GM19324 (cell line): ENCODE measurements around the gene SLC16A5.
"Not testable (repeated sequence)": the region's sequence is repeated elsewhere in the genome, so short reads cannot be mapped to it uniquely, and the experiment has no call there.

ENCODE experiments used
- ATAC-seq: cut with Tn5 transposase; IDR thresholded peaks from one replicate; pipeline ENCODE4 v1.9.1; 2021; ENCODE audit warnings: mild to moderate bottlenecking, moderate library complexity; ENCODE audit not compliant: unreplicated experiment, low FRiP score

The SLC16A5 gene, protein sequence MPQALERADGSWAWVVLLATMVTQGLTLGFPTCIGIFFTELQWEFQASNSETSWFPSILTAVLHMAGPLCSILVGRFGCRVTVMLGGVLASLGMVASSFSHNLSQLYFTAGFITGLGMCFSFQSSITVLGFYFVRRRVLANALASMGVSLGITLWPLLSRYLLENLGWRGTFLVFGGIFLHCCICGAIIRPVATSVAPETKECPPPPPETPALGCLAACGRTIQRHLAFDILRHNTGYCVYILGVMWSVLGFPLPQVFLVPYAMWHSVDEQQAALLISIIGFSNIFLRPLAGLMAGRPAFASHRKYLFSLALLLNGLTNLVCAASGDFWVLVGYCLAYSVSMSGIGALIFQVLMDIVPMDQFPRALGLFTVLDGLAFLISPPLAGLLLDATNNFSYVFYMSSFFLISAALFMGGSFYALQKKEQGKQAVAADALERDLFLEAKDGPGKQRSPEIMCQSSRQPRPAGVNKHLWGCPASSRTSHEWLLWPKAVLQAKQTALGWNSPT

GRCh38 chr17:75087558-75088453, at the start of gene SLC16A5:
Gene SLC16A5, plus strand, starts transcription at chr17:75087954. Its CDS starts 5,683 bp downstream, at chr17:75093637.
- ATAC-seq = no peak

- no peak for ATAC-seq
Observed at GRCh38 chr17:75039238-75039637, 48.5 kb upstream of the SLC16A5 start.

- no peak for ATAC-seq
Observed at GRCh38 chr17:75041656-75042280, 46.0 kb upstream of the SLC16A5 start.

- ATAC-seq = not testable (repeated sequence)
Observed at GRCh38 chr17:75043789-75044188, 44.0 kb upstream of the SLC16A5 start.

GRCh38 chr17:75044716-75045115, 43.0 kb upstream of the SLC16A5 start:
- no peak for ATAC-seq

GRCh38 chr17:75045946-75046406, 41.8 kb upstream of the SLC16A5 start:
- not testable (repeated sequence) for ATAC-seq

DNA sequence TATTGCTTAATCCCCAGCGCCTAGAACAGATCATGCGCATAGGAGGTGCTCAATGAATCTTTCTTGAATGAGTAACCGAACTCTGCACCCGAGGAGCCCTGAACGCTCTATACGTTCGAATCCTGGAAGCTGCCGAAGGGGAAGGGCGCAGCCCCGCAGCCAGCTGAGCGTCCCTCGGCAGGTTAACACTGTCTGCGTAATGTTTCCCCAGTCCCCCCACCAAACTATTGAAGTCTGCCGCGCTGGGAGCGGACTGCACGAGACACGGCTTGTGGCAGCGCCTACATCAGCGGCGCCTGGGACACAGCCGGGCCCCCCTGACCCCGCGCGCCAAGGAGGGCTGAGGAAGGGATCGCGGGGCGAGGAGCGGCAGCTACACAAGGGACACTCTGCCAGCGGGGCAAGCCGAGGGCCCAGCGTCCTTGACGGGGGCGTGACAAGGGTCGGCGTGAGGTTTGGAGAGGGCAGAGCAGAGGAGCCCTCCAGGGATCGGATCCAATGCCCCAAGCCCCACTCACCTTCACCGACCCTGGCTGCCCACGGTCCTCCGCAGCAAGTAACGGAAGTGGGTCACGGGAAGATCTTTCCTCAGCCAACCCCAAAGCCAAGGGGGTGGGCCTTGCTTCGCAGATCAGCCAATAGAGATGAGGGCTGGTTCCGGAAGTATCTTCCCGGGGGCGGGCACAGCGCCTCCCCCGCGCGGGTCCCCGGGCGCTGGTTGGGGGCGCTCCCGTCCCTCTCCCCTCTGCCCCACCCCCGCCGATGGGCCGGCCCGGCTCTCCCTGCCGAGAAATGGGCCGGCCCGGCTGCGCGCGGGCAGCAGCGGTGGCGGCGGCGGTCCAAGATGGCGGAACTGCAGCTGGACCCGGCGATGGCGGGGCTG, 41.1 kb upstream of the SLC16A5 start, which contains the start of the genes ATP5PD and KCTD2:
Gene ATP5PD, minus strand, starts transcription at position 563 of the 883 bp plus-strand sequence. CDS start 4,319 bp downstream, outside the sequence.
Gene KCTD2, plus strand, starts transcription at position 819 of the 883 bp plus-strand sequence. Its CDS starts 26 bp downstream, at position 845.
- peak; percentile 96 for ATAC-seq

DNA sequence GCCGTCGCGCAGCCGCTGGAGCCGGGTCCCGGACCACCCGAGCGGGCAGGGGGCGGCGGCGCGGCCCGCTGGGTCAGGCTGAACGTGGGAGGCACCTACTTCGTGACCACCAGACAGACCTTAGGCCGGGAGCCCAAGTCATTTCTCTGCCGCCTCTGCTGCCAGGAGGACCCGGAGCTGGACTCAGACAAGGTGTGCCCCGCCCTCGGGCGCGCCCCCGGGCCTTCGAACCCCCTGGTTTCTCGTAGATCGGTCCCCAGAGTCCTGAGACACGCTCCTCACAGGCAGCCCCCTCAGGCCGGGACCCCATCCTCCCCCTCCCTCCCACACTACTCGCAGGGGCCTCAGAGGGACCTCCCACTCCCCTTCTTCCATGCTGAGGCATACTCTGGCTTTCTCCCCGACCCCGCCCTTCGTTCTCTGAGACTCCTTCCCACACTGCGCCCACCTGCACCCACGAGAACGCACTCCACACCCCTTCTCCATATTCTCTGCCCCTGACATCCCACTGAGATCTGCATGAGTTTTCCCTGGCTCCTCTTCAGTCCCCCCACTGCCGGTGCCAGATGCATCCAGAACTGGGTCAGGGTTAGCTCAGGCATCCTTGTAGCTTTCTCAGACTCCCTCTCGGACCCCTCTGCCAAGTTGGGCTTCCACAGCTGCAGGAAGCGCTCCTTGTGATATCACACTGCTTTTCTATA, 40.2 kb upstream of the SLC16A5 start:
- peak; percentile 16 for ATAC-seq

GRCh38 chr17:75048249-75048878, 39.4 kb upstream of the SLC16A5 start:
- no peak for ATAC-seq

GRCh38 chr17:75049057-75049456, 38.7 kb upstream of the SLC16A5 start:
- ATAC-seq = no peak

- ATAC-seq = no peak
Observed at GRCh38 chr17:75049706-75050105, 38.0 kb upstream of the SLC16A5 start.

DNA sequence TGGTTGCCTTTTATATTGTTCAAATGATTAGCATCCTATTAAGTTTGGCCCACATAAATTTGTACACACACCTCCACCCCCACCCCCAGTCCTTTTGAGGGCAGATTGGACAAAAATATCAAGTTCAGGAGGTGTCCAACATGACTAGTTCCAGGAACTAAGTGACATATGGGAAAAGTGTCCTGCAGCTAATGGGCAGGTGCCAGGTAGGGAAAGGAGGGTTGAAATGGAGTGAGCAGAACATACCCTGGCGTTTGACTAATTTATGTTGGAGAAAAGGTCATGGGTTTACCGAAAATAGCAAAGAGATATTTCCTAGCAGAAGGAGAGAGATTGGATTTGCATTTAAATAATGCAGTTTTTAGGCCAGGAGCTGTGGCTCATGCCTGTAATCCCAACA, 35.8 kb upstream of the SLC16A5 start:
- ATAC-seq = no peak

- ATAC-seq = no peak
Observed at GRCh38 chr17:75059369-75060345, 28.1 kb upstream of the SLC16A5 start.

- no peak for ATAC-seq
Observed at GRCh38 chr17:75060434-75061054, 27.2 kb upstream of the SLC16A5 start.

DNA sequence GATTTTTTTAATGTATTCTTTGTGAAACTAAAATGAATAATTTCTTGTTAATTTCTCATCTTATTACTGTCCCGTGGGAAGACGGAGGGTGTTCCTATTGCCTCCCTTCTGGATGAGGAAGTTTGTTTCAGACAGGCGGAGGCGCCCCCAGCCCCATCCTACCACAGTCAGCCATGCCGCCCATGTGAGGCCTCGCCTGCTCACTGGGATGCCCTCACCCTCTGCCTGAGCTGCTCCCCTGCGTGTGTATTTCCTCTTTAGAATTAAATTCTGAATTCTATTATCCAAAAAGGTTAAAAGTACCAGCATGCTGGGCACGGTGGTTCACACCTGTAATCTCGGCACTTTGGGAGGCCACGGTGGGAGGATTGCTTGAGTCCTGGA, 26.7 kb upstream of the SLC16A5 start:
- no peak for ATAC-seq

- ATAC-seq = no peak
Observed at GRCh38 chr17:75061618-75062017, 26.1 kb upstream of the SLC16A5 start.

DNA sequence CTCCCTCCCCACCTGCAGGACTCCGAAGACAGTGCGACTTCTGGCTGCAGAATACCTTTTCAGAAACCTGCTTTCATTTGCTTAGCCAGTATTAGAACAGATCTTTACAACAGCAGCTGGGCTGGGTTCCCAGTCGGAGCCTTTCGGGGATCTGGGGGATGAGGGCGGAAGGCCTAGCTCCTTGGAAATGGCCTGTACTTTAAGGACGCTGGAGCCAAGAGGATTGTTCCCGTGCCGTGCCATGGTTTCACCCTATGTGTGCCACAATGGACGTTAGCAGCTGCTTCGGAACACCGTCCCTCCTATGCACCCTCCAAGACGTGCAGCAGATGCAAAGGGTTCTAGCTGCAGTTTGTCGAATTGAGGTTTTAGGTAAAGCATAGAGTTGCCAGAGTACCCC, 24.6 kb upstream of the SLC16A5 start:
- ATAC-seq = no peak
